Astrocyte (in vitro differentiated cells and primary cell): ENCODE measurements around the gene ZNF687. TPM values are rescaled to one million over a fixed set of nuclear protein-coding genes. Genes with fewer than 3 reads are reported as not detected.

ENCODE experiments used
- DNase-seq: peaks from one replicate; pipeline ENCODE4 v3.0.0-alpha.2; 2010; ENCODE audit warnings: low read depth
- FAIRE-seq: peaks from 2 replicates; lab custom pipeline; 2011; peaks lifted over from hg19 to GRCh38; lab: Jason Lieb, UNC
- H2AFZ ChIP-seq: 2 replicates; pipeline ENCODE4 v1.6.0; 2012; ENCODE audit warnings: low read depth, low read length, inconsistent platforms
- H3K27ac ChIP-seq: 2 replicates; pipeline ENCODE4 v1.5.1; 2011; ENCODE audit warnings: low read depth, low read length, inconsistent platforms
- H3K27me3 ChIP-seq: 2 replicates; pipeline ENCODE4 v1.6.0; 2011; ENCODE audit warnings: low read length, inconsistent platforms; ENCODE audit not compliant: insufficient read depth
- H3K36me3 ChIP-seq: 2 replicates; pipeline ENCODE4 v1.5.1; 2011; ENCODE audit warnings: low read length, inconsistent platforms; ENCODE audit not compliant: insufficient read depth
- H3K4me1 ChIP-seq: 2 replicates; pipeline ENCODE4 v1.5.1; 2011; ENCODE audit warnings: low read length, inconsistent platforms; ENCODE audit not compliant: insufficient read depth
- H3K4me2 ChIP-seq: 2 replicates; pipeline ENCODE4 v1.6.0; 2012; ENCODE audit warnings: low read length, inconsistent platforms
- H3K4me3 ChIP-seq: 2 replicates; pipeline ENCODE4 v1.5.1; 2011; ENCODE audit warnings: low read depth, mild to moderate bottlenecking, low read length, inconsistent platforms; ENCODE audit not compliant: insufficient read depth
- H3K79me2 ChIP-seq: 2 replicates; pipeline ENCODE4 v1.6.0; 2012; ENCODE audit warnings: mild to moderate bottlenecking, low read length, inconsistent platforms; ENCODE audit not compliant: insufficient read depth
- H3K9ac ChIP-seq: 2 replicates; pipeline ENCODE4 v1.6.0; 2012; ENCODE audit warnings: mild to moderate bottlenecking, low read length, inconsistent platforms
- H3K9me3 ChIP-seq: 2 replicates; pipeline ENCODE4 v1.5.1; 2012; ENCODE audit warnings: low read depth, mild to moderate bottlenecking, low read length, inconsistent platforms; ENCODE audit not compliant: insufficient read depth
- H4K20me1 ChIP-seq: 2 replicates; pipeline ENCODE4 v1.6.0; 2012; ENCODE audit warnings: low read length, inconsistent platforms; ENCODE audit not compliant: insufficient read depth
- H3K27ac Mint-ChIP-seq: one replicate; pipeline ENCODE4 v1.8.0; 2021; ENCODE audit warnings: mild to moderate bottlenecking, mixed read lengths; ENCODE audit not compliant: unreplicated experiment
- H3K27me3 Mint-ChIP-seq: one replicate; pipeline ENCODE4 v1.8.0; 2021; ENCODE audit warnings: low read depth, mixed read lengths; ENCODE audit not compliant: unreplicated experiment
- H3K36me3 Mint-ChIP-seq: one replicate; pipeline ENCODE4 v1.8.0; 2021; ENCODE audit warnings: low read depth, mixed read lengths; ENCODE audit not compliant: unreplicated experiment
- H3K4me1 Mint-ChIP-seq: one replicate; pipeline ENCODE4 v1.8.0; 2021; ENCODE audit warnings: low read depth, mixed read lengths; ENCODE audit not compliant: unreplicated experiment
- H3K4me3 Mint-ChIP-seq: one replicate; pipeline ENCODE4 v1.8.0; 2021; ENCODE audit warnings: mild to moderate bottlenecking, moderate library complexity, mixed read lengths; ENCODE audit not compliant: unreplicated experiment
- H3K9me3 Mint-ChIP-seq: one replicate; pipeline ENCODE4 v1.8.0; 2021; ENCODE audit warnings: mild to moderate bottlenecking, mixed read lengths; ENCODE audit not compliant: unreplicated experiment
- CTCF ChIP-seq: IDR thresholded peaks from 2 replicates; pipeline ENCODE4 v1.5.1; 2011; ENCODE audit warnings: low read depth, mild to moderate bottlenecking, inconsistent platforms, low read length, moderate library complexity; ENCODE audit not compliant: insufficient read depth
- EZH2 ChIP-seq: IDR thresholded peaks from 2 replicates; pipeline ENCODE4 v1.6.1; 2012; ENCODE audit warnings: mild to moderate bottlenecking, low read length, inconsistent platforms; ENCODE audit not compliant: insufficient read depth
- total RNA-seq: library from RNA; stranded (reverse); gene quantifications from 2 replicates; pipeline ENCODE4 v1.2.1, GENCODE V29; 2021

Gene ZNF687
- total RNA-seq, 1 donor from 2014 or later = 15.4 TPM

GRCh38 chr1:151327223-151327902 is 45.3 kb downstream of the ZNF687 start, which contains the start of gene PI4KB:
TSS of gene PI4KB (minus strand) at chr1:151327416. CDS start at chr1:151316481, 10,935 bp downstream.
- peaks cover 12% of the 10 kb centered on the region for H3K4me1 Mint-ChIP-seq
- Histone ChIP-seq H3K4me1 (peaks cover 29% of the 10 kb centered on the region), H3K4me2 (peak within 1 kb of the TSS; percentile 99), H2AFZ (peak within 1 kb of the TSS; percentile 87), H3K4me3 (peak within 1 kb of the TSS; percentile 92), H4K20me1 (peaks cover 34% of the 10 kb centered on the region), H3K9me3 (no peaks in the 10 kb centered on the region), H3K9ac (peak within 1 kb of the TSS; percentile 93), H3K27ac (peak within 1 kb of the TSS; percentile 93), H3K36me3 (peaks cover 12% of the 10 kb centered on the region), H3K27me3 (no peaks in the 10 kb centered on the region), H3K79me2 (peaks cover 49% of the 10 kb centered on the region)
- no peak for FAIRE-seq
- H3K4me3 Mint-ChIP-seq = peak within 1 kb of the TSS; percentile 90
- H3K27me3 Mint-ChIP-seq = no peaks in the 10 kb centered on the region
- H3K36me3 Mint-ChIP-seq = peaks cover 6% of the 10 kb centered on the region
- no peak for TF ChIP-seq CTCF
- H3K9me3 Mint-ChIP-seq = no peaks in the 10 kb centered on the region
- DNase-seq = peak; percentile 93
- peak within 1 kb of the TSS; percentile 100 for H3K27ac Mint-ChIP-seq

GRCh38 chr1:151327903-151328674 is 46.0 kb downstream of the ZNF687 start:
- Mint-ChIP-seq H3K27ac (peak overlapping the region; percentile 100), H3K36me3 (peaks cover 2% of the 10 kb centered on the region), H3K27me3 (no peaks in the 10 kb centered on the region), H3K9me3 (no peaks in the 10 kb centered on the region), H3K4me1 (peaks cover 12% of the 10 kb centered on the region), H3K4me3 (peak overlapping the region; percentile 90)
- peaks cover 7% of the 10 kb centered on the region for H3K36me3 ChIP-seq
- H3K4me1 ChIP-seq = peaks cover 29% of the 10 kb centered on the region
- DNase-seq = no peak
- H3K9me3 ChIP-seq = no peaks in the 10 kb centered on the region
- peaks cover 42% of the 10 kb centered on the region for H3K79me2 ChIP-seq
- H4K20me1 ChIP-seq = peaks cover 30% of the 10 kb centered on the region
- H3K27me3 ChIP-seq = no peaks in the 10 kb centered on the region
- no peak for FAIRE-seq
- peak overlapping the region; percentile 99 for H3K4me2 ChIP-seq
- TF ChIP-seq CTCF = no peak
- TF ChIP-seq EZH2 = no peak
- peak overlapping the region; percentile 87 for H2AFZ ChIP-seq
- H3K9ac ChIP-seq = peak overlapping the region; percentile 93
- H3K27ac ChIP-seq = peak overlapping the region; percentile 70
- H3K4me3 ChIP-seq = peak overlapping the region; percentile 92
